Nephron progenitor cell (in vitro differentiated cells): Measurements from ENCODE around the gene CA10.

Experiments
- DNase-seq: peaks from one replicate; pipeline ENCODE4 v3.0.0; 2021
- H3K27ac Mint-ChIP-seq: 2 replicates; pipeline ENCODE4 v1.8.0; 2021; ENCODE audit warnings: mild to moderate bottlenecking, moderate library complexity, mixed read lengths
- H3K27me3 Mint-ChIP-seq: 2 replicates; pipeline ENCODE4 v1.8.0; 2021; ENCODE audit warnings: mild to moderate bottlenecking, low read depth, mixed read lengths; ENCODE audit not compliant: poor library complexity
- H3K36me3 Mint-ChIP-seq: 2 replicates; pipeline ENCODE4 v1.8.0; 2021; ENCODE audit warnings: low read depth, mixed read lengths
- H3K4me1 Mint-ChIP-seq: 2 replicates; pipeline ENCODE4 v1.8.0; 2021; ENCODE audit warnings: mixed read lengths
- H3K4me3 Mint-ChIP-seq: 2 replicates; pipeline ENCODE4 v1.8.0; 2021; ENCODE audit warnings: mild to moderate bottlenecking, moderate library complexity, mixed read lengths
- H3K9me3 Mint-ChIP-seq: 2 replicates; pipeline ENCODE4 v1.8.0; 2021; ENCODE audit warnings: mild to moderate bottlenecking, moderate library complexity, mixed read lengths
- TF ChIP-seq, protein P1 (sequence below): fragments of 200-600 bp; sonication (generic); IDR thresholded peaks from 2 replicates; pipeline ENCODE4 v1.5.0; 2021; ENCODE audit warnings: antibody characterized with exemption

The CA10 gene

DNA sequence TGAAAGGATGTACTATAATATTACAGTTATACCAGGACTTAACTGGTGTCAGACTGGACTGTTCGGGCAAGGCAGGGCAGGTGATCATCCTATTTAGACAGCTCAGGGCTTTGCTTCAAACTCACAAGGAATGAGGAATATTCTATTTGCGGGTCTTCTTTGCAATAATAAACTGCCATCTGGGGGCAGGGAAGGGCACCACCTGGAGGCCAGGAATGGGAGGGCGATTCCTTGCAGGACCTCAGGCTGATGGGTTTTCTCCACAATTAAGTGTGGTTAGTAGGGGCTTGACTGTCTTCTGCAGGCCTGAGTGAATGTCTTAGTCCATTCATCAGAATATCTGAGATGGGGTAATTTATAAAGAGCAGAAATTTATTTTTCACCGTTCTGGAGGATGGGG lies 424.1 kb downstream of the CA10 start:
- peak; percentile 15 for DNase-seq
- no peak overlapping the region for H3K4me3 Mint-ChIP-seq
- TF ChIP-seq, protein P1, sequence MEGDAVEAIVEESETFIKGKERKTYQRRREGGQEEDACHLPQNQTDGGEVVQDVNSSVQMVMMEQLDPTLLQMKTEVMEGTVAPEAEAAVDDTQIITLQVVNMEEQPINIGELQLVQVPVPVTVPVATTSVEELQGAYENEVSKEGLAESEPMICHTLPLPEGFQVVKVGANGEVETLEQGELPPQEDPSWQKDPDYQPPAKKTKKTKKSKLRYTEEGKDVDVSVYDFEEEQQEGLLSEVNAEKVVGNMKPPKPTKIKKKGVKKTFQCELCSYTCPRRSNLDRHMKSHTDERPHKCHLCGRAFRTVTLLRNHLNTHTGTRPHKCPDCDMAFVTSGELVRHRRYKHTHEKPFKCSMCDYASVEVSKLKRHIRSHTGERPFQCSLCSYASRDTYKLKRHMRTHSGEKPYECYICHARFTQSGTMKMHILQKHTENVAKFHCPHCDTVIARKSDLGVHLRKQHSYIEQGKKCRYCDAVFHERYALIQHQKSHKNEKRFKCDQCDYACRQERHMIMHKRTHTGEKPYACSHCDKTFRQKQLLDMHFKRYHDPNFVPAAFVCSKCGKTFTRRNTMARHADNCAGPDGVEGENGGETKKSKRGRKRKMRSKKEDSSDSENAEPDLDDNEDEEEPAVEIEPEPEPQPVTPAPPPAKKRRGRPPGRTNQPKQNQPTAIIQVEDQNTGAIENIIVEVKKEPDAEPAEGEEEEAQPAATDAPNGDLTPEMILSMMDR, result peak; percentile 43
- H3K9me3 Mint-ChIP-seq, result no peaks in the 10 kb centered on the region
- peaks cover 18% of the 10 kb centered on the region for H3K4me1 Mint-ChIP-seq
- H3K27ac Mint-ChIP-seq, result no peak overlapping the region
- H3K27me3 Mint-ChIP-seq, result peaks cover 9% of the 10 kb centered on the region
- H3K36me3 Mint-ChIP-seq, result no peaks in the 10 kb centered on the region

DNA sequence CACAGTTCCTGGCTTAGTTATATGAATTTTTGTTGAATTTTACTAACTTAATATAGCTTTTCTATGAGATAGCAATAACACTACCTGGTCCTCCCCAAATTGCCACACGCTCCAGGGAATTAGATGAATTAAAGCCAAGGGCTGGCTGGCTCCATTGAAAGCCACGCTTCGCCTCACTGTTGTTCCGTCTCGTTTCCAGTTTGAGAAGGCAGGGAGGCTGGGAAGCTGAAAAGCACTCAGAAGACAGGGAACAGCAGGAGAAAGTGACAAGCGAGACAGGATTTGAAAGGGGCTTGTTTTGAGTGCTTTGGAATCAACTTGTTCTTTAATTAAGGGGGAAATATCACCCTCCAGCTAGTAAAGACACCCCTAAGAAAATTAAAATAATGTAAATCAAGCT lies 425.3 kb downstream of the CA10 start:
- no peak for DNase-seq
- Mint-ChIP-seq H3K36me3 (no peaks in the 10 kb centered on the region), H3K9me3 (no peaks in the 10 kb centered on the region), H3K27ac (no peak overlapping the region), H3K27me3 (peaks cover 9% of the 10 kb centered on the region), H3K4me3 (no peak overlapping the region), H3K4me1 (peaks cover 5% of the 10 kb centered on the region)
- TF ChIP-seq, protein P1, result no peak

DNA sequence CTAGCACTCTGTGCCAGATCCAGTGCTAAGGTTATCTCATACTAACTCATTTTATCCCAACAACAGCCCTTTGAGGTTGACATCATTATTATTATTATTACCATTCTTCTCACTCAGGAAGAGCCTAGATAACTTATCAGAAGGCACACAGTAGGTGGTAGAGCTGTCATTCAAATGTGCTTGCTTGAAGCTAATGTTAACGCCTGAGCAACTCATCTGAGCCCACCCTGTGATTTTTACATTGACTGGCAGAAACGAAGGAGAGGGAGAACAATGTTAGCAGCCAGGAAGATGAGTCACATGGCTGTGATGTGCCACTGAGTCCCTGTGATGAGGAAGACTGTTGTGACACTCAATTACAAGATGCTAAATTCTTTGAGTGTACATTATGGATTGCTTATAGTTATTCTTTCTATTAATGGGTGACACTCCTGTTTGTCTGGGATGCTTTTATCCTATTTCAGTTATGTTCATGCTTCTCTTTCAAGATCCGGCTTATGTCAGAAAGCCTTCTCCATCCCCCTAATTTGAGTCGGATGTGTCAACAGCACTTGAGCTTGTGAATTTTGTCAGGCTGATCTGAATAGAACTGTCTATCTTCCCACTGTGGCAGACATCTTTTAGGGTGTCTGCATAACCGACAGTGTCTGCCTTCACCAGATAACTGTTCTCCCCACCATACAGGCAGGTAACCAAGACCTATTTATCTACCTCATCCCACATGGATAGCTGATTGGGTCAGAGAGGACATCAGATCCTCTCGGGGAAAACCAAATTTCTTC lies 426.4 kb downstream of the CA10 start:
- no peaks in the 10 kb centered on the region for H3K36me3 Mint-ChIP-seq
- no peaks in the 10 kb centered on the region for H3K4me1 Mint-ChIP-seq
- no peaks in the 10 kb centered on the region for H3K9me3 Mint-ChIP-seq
- no peak overlapping the region for H3K4me3 Mint-ChIP-seq
- H3K27ac Mint-ChIP-seq, result no peak overlapping the region
- H3K27me3 Mint-ChIP-seq, result peaks cover 10% of the 10 kb centered on the region
- no peak for DNase-seq
- TF ChIP-seq, protein P1, result no peak

DNA sequence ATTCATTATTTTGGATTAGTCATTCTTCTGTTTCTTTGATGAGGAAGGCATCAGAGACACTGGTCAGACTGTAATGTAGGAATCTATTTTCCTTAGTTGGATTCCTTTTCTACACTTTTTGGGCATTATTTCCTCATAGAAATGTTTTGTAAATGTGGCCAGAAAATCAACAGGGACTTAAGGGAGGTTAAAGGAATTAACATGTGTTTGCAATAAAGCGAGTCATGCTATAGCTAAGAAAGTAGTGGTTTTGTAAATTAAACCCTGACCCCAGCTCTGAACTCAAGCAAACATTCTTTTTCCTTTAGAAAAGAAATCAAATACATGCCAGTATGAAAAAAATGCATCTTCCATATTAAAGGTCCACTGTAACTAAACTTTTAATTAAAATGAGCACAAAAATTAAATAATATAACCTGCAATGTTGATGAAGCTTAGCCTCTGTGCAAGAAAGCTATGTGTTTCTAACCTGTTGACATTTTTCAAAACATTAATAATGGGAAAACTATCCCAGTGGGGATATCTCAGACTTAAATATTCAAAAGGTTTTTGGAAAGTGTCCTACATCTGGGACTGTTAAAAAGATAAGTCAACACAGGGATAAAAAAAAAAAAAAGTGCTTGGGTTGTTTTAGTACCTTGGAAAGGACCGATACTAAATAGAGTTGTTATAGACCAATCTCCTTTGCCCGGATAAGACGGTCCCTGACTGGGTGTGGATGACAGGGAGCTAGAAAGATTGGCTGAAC lies 428.0 kb downstream of the CA10 start:
- H3K9me3 Mint-ChIP-seq, result no peaks in the 10 kb centered on the region
- H3K36me3 Mint-ChIP-seq, result no peaks in the 10 kb centered on the region
- no peak for DNase-seq
- no peaks in the 10 kb centered on the region for H3K4me1 Mint-ChIP-seq
- H3K27me3 Mint-ChIP-seq, result peaks cover 6% of the 10 kb centered on the region
- no peak overlapping the region for H3K27ac Mint-ChIP-seq
- TF ChIP-seq, protein P1, result no peak
- H3K4me3 Mint-ChIP-seq, result no peak overlapping the region

DNA sequence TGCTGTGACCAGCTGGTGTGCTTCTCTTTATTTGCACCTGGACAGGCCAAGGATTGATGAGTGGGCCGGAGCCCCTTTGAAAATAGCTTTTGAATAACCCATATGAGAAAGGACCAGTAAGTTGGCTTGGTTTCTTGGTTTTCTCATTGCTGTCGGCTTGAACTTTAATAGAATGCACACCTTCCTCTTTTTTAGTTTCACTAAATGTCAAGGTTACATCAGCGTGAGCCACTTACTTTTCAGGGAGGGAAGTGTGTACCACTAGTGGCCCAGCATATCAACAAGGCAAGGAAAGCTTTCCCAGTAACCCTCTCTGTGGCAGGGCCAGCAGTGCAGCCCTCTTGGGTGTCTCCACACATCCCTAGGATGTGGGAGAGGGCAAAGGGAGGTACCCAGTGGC lies 433.3 kb downstream of the CA10 start:
- no peaks in the 10 kb centered on the region for H3K9me3 Mint-ChIP-seq
- DNase-seq, result no peak
- no peaks in the 10 kb centered on the region for H3K36me3 Mint-ChIP-seq
- no peak overlapping the region for H3K27ac Mint-ChIP-seq
- peaks cover 4% of the 10 kb centered on the region for H3K27me3 Mint-ChIP-seq
- TF ChIP-seq, protein P1, result no peak
- no peak overlapping the region for H3K4me3 Mint-ChIP-seq
- no peaks in the 10 kb centered on the region for H3K4me1 Mint-ChIP-seq
